Hepatocyte (in vitro differentiated cells): Measurements from ENCODE around the gene ARHGEF38. TPM values are rescaled to one million over a fixed set of nuclear protein-coding genes. Genes with fewer than 3 reads are reported as not detected.
"Not testable (repeated sequence)": the region's sequence is repeated elsewhere in the genome, so short reads cannot be mapped to it uniquely, and the experiment has no call there.

ENCODE experiments used
- DNase-seq: peaks from one replicate; pipeline ENCODE4 v3.0.0-alpha.2; 2016; ENCODE audit warnings: low spot score
- H2AFZ ChIP-seq: fragments of 200-600 bp; sonication (generic); 2 replicates; pipeline ENCODE4 v1.6.0; 2016; ENCODE audit warnings: antibody characterized with exemption, mild to moderate bottlenecking
- H3K27ac ChIP-seq: fragments of 200-600 bp; sonication (generic); 2 replicates; pipeline ENCODE4 v1.5.1; 2016; ENCODE audit warnings: mild to moderate bottlenecking
- H3K27me3 ChIP-seq: fragments of 200-600 bp; sonication (generic); 2 replicates; pipeline ENCODE4 v1.6.1; 2016
- H3K36me3 ChIP-seq: fragments of 200-600 bp; sonication (generic); replicated peaks from 2 replicates; pipeline ENCODE4 v1.5.1; 2016; ENCODE audit warnings: low read depth; ENCODE audit not compliant: insufficient read depth
- H3K4me1 ChIP-seq: fragments of 200-600 bp; sonication (generic); 2 replicates; pipeline ENCODE4 v1.5.1; 2016; ENCODE audit warnings: mild to moderate bottlenecking, moderate library complexity; ENCODE audit not compliant: insufficient read depth
- H3K4me2 ChIP-seq: fragments of 200-600 bp; sonication (generic); 2 replicates; pipeline ENCODE4 v1.6.0; 2016
- H3K4me3 ChIP-seq: fragments of 200-600 bp; sonication (generic); 2 replicates; pipeline ENCODE4 v1.5.1; 2016; ENCODE audit warnings: mild to moderate bottlenecking
- H3K79me2 ChIP-seq: fragments of 200-600 bp; sonication (generic); 2 replicates; pipeline ENCODE4 v1.6.0; 2017; ENCODE audit warnings: mild to moderate bottlenecking
- H3K9me2 ChIP-seq: fragments of 200-600 bp; sonication (generic); replicated peaks from 2 replicates; pipeline ENCODE4 v1.6.0; 2017; ENCODE audit warnings: mild to moderate bottlenecking; ENCODE audit not compliant: insufficient read depth
- H3K9me3 ChIP-seq: fragments of 200-600 bp; sonication (generic); 2 replicates; pipeline ENCODE4 v1.5.1; 2016; ENCODE audit warnings: low read depth, mild to moderate bottlenecking
- H4K20me1 ChIP-seq: fragments of 200-600 bp; sonication (generic); 2 replicates; pipeline ENCODE4 v1.6.0; 2016; ENCODE audit warnings: mild to moderate bottlenecking; ENCODE audit not compliant: insufficient read depth, poor library complexity, severe bottlenecking
- EZH2 ChIP-seq: fragments of 200-600 bp; sonication (generic); IDR thresholded peaks from 2 replicates; pipeline ENCODE4 v1.6.1; 2016; ENCODE audit warnings: antibody characterized with exemption, mild to moderate bottlenecking, borderline replicate concordance
- EZH2phosphoT487 ChIP-seq: fragments of 200-600 bp; sonication (generic); IDR thresholded peaks from one replicate; pipeline ENCODE4 v1.6.1; 2018; ENCODE audit warnings: antibody characterized with exemption, mild to moderate bottlenecking, low read depth, moderate library complexity; ENCODE audit not compliant: unreplicated experiment, severe bottlenecking
- whole genome bisulfite sequencing: methylation state at CpG from one replicate; pipeline ENCODE4 v1.1.6; 2016; ENCODE audit warnings: low lambda C conversion rate; ENCODE audit errors: missing lambda C conversion rate; 5-methylcytosine and 5-hydroxymethylcytosine counted together
- polyA plus RNA-seq: library from polyadenylated mRNA; unstranded; fragments of >200 nt; fragmentation: Nextera tagmentation; extraction: Ambion mirVana; gene quantifications from 2 replicates; pipeline ENCODE4 v1.2.1, GENCODE V29; 2016
- small RNA-seq: library from RNA; depleted of rRNA; stranded (forward); fragments of <200 nt; gene quantifications from one replicate; pipeline ENCODE3, GENCODE V24; 2014
- total RNA-seq: library from RNA; depleted of rRNA; stranded (reverse); fragments of >200 nt; gene quantifications from 2 replicates; pipeline ENCODE4 v1.2.3, GENCODE V29; 2014
- TF ChIP-seq, protein P1 (sequence below): fragments of 200-600 bp; sonication (generic); IDR thresholded peaks from 2 replicates; pipeline ENCODE4 v1.5.1; 2016; ENCODE audit warnings: antibody characterized with exemption, mild to moderate bottlenecking; ENCODE audit not compliant: poor library complexity

Gene ARHGEF38
- total and polyA plus RNA-seq, 2 experiments from 2014 or later = 2.0 to 4.0 TPM

DNA sequence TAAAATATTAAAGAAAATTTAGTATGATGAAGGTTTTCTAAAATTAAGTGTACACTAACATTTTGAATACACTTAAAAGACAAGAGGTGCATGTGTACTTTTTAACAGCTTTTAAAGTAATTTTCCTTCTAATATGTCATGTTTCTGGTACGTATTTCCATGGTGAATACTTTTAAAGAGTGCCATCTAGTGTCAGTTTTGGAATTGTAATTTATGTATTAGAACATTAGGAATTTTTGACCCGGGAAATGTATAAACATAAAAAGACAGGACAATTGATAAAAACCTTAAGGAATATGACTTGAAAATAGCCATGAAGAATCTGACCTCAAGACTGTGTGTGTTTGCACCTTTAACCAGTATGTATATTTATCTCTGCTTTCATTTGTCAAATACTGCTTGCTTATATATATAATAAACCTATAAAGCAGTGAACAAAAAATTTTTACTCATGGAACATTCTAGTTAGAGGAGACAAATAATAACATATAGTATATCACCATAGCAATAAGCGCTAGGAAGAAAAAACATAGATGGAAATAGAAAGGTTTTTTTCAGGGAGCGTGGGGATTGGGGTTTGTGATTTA lies 163.4 kb downstream of the ARHGEF38 start:
- Histone ChIP-seq H3K27me3 (no peaks in the 10 kb centered on the region), H3K9me2 (no peaks in the 10 kb centered on the region), H4K20me1 (no peaks in the 10 kb centered on the region), H3K79me2 (peaks cover 17% of the 10 kb centered on the region), H3K4me2 (no peak overlapping the region), H2AFZ (no peak overlapping the region), H3K4me3 (no peak overlapping the region), H3K9me3 (no peaks in the 10 kb centered on the region), H3K4me1 (no peaks in the 10 kb centered on the region), H3K27ac (no peak overlapping the region), H3K36me3 (no peaks in the 10 kb centered on the region)
- WGBS = 52% methylated on average over 4 of the region's 4 CpGs
- peak; percentile 54 for DNase-seq
- TF ChIP-seq, protein P1, sequence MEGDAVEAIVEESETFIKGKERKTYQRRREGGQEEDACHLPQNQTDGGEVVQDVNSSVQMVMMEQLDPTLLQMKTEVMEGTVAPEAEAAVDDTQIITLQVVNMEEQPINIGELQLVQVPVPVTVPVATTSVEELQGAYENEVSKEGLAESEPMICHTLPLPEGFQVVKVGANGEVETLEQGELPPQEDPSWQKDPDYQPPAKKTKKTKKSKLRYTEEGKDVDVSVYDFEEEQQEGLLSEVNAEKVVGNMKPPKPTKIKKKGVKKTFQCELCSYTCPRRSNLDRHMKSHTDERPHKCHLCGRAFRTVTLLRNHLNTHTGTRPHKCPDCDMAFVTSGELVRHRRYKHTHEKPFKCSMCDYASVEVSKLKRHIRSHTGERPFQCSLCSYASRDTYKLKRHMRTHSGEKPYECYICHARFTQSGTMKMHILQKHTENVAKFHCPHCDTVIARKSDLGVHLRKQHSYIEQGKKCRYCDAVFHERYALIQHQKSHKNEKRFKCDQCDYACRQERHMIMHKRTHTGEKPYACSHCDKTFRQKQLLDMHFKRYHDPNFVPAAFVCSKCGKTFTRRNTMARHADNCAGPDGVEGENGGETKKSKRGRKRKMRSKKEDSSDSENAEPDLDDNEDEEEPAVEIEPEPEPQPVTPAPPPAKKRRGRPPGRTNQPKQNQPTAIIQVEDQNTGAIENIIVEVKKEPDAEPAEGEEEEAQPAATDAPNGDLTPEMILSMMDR = peak; percentile 65
- TF ChIP-seq EZH2phosphoT487 = no peak
- TF ChIP-seq EZH2 = no peak

DNA sequence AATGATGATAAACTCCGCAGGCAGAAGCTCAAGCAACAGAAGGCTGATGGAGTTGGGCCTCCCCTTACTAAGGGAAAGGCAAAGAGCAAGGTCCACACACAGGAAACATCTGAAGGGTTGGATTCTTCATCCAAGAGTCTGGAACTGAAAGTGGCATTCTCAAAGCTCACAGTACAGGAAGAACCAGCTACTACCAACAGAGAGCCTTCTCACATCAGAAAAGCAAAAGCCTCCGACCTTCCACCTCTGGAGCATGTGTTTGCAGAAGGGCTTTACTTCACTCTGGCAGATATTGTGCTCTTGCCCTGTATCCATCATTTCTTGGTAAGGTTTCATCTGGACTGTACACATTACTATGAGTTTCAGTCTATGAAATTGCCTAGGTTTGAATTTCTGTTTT lies 166.8 kb downstream of the ARHGEF38 start:
- 70% methylated on average over 2 of the region's 2 CpGs for WGBS
- Histone ChIP-seq H3K4me3 (no peak overlapping the region), H3K9me2 (no peaks in the 10 kb centered on the region), H3K9me3 (no peaks in the 10 kb centered on the region), H3K79me2 (no peaks in the 10 kb centered on the region), H2AFZ (no peak overlapping the region), H3K4me1 (no peaks in the 10 kb centered on the region), H3K4me2 (no peak overlapping the region), H3K36me3 (no peaks in the 10 kb centered on the region), H4K20me1 (no peaks in the 10 kb centered on the region), H3K27ac (no peak overlapping the region), H3K27me3 (no peaks in the 10 kb centered on the region)
- peak; percentile 30 for DNase-seq
- TF ChIP-seq EZH2 = no peak
- TF ChIP-seq EZH2phosphoT487 = no peak
- TF ChIP-seq, protein P1 = no peak

DNA sequence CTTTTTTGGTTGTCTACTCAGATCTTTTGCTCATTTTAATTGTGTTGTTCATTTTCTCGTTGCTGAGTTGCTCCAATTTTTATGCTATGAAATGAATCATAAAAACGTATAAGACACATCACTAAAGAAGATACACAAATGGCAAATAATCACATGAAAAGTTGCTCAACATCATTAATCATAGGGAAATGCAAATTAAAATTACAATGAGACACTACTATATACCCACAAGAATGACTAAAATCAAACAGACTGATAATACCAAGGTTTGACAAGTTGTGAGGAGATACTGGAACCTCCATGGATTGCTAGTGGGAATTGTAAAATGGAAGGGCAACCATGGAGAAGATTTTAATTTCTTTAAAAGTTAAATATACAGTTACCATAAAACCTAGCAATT lies 173.2 kb downstream of the ARHGEF38 start:
- DNase-seq = no peak
- Histone ChIP-seq H3K27ac (no peak overlapping the region), H3K4me1 (no peaks in the 10 kb centered on the region), H4K20me1 (no peaks in the 10 kb centered on the region), H3K9me3 (no peaks in the 10 kb centered on the region), H3K27me3 (no peaks in the 10 kb centered on the region), H3K4me3 (no peak overlapping the region), H3K36me3 (no peaks in the 10 kb centered on the region), H3K9me2 (no peaks in the 10 kb centered on the region), H3K4me2 (no peak overlapping the region), H3K79me2 (no peaks in the 10 kb centered on the region), H2AFZ (no peak overlapping the region)
- WGBS = 98% methylated on average over 2 of the region's 2 CpGs
- TF ChIP-seq EZH2 (no peak), EZH2phosphoT487 (no peak)
- TF ChIP-seq, protein P1 = no peak

DNA sequence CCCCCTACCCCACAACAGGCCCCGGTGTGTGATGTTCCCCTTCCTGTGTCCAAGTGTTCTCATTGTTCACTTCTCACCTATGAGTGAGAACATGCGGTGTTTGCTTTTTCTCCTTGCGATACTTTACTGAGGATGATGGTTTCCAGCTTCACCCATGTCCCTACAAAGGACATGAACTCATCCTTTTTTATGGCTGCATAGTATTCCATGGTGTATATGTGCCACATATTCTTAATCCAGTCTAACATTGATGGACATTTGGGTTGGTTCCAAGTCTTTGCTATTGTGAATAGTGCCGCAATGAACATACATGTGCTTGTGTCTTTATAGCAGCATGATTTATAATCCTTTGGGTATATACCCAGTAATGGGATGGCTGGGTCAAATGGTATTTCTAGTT lies 177.5 kb downstream of the ARHGEF38 start:
- WGBS = 97% methylated on average over 4 of the region's 4 CpGs
- H2AFZ ChIP-seq, DNase-seq, H3K36me3 ChIP-seq, H3K4me3 ChIP-seq, H3K9me3 ChIP-seq, H4K20me1 ChIP-seq, H3K4me1 ChIP-seq, H3K9me2 ChIP-seq, H3K4me2 ChIP-seq, H3K27ac ChIP-seq, H3K79me2 ChIP-seq, H3K27me3 ChIP-seq: not testable (repeated sequence)

Small RNA genes within 50 kb of the gene (small RNA-seq; reads per million reads assigned to genes)
- gene ATP5F1EP1 = not detected

Other genes starting within 250 kb of the ARHGEF38 start
- 102 and 119 TPM in 2 replicates for gene PPA2, start 78.6 kb upstream of the ARHGEF38 start, total RNA-seq
- 117 and 122 TPM in 2 replicates for gene PPA2, start 78.6 kb upstream of the ARHGEF38 start, polyA plus RNA-seq
- gene INTS12, start 156.1 kb downstream of the ARHGEF38 start, total RNA-seq = 17.3 and 25.2 TPM in 2 replicates
- 20.8 and 25.6 TPM in 2 replicates for gene INTS12, start 156.1 kb downstream of the ARHGEF38 start, polyA plus RNA-seq
- 19.1 and 21.9 TPM in 2 replicates for gene GSTCD, start 156.2 kb downstream of the ARHGEF38 start, total RNA-seq
- gene GSTCD, start 156.2 kb downstream of the ARHGEF38 start, polyA plus RNA-seq = 2.8 and 4.8 TPM in 2 replicates